Measurements from ENCODE around the gene RASGEF1C. TPM values are rescaled to one million over a fixed set of nuclear protein-coding genes. Genes with fewer than 3 reads are reported as not detected.

Gene RASGEF1C
- total and polyA plus RNA-seq, 10 of the 15 experiments (the other 5 are each of a cell fraction or from before 2014, with no cell fraction given): not detected

- Histone ChIP-seq H2AFZ (ENCODE audit: control insufficient read depth, low read depth, low read length) (no peak overlapping the region), H3K4me1 (ENCODE audit: control insufficient read depth, insufficient read depth, low read length) (no peaks in the 10 kb centered on the region), H3K79me2 (ENCODE audit: control insufficient read depth, insufficient read depth, low read length) (no peaks in the 10 kb centered on the region), H4K20me1 (ENCODE audit: control insufficient read depth, insufficient read depth) (no peaks in the 10 kb centered on the region), H3K9me3 (replicated peaks; ENCODE audit: control insufficient read depth, insufficient read depth, low read length) (no peaks in the 10 kb centered on the region; the same call in 2 of the 3 replicates), H3K27ac (ENCODE audit: control insufficient read depth, insufficient read depth) (no peak overlapping the region), H3K36me3 (ENCODE audit: control insufficient read depth in 2 of 2, insufficient read depth in 2 of 2, low read length in 1 of 2) (no peaks in the 10 kb centered on the region), H3K9ac (ENCODE audit: control insufficient read depth, insufficient read depth, low read length) (no peak overlapping the region), H3K27me3 (replicated peaks in 1 of 2; ENCODE audit: control insufficient read depth in 2 of 2, insufficient read depth in 2 of 2, low read length in 1 of 2) (no peaks in the 10 kb centered on the region), H3K4me2 (ENCODE audit: control insufficient read depth, insufficient read depth) (no peak overlapping the region), H3K4me3 (no peak overlapping the region)
- ChIA-PET RAD21 (ENCODE audit: unreplicated experiment) (no interaction called here), CTCF (interaction anchor here (0.6 kb wide), 1 partner anchor 504 kb away, joined by 3 read pairs; no protein-coding TSS in a partner anchor), POLR2A (no interaction called here), SMC1A (ENCODE audit: uncharacterized antibody, unreplicated experiment) (no interaction called here)
- intact Hi-C loops (cut with micrococcal nuclease; ENCODE audit: unreplicated experiment): no loop called here
- ATAC-seq (no peak), FAIRE-seq (no peak), DNase-seq (ENCODE audit: low read depth, low spot score) (no peak)
- 31% methylated on average over 23 of the region's 23 CpGs for WGBS (ENCODE audit: insufficient coverage, insufficient replicate concordance, low lambda C conversion rate, missing lambda C conversion rate)
- in situ Hi-C loops (cut with MboI): no loop called here
- BruUV-seq (replicated peaks): no TSS peak
- no peak for TF ChIP-seq CEBPZ (IDR thresholded peaks at IDR 0.05; ENCODE audit: low read depth, low read length)
- no peak for TF ChIP-seq KAT2A (conservative IDR thresholded peaks at IDR 0.05; ENCODE audit: control insufficient read depth, low read depth, low read length)
- TF ChIP-seq TCF12 (IDR thresholded peaks at IDR 0.05; ENCODE audit: low read depth, low read length): no peak
- no peak for TF ChIP-seq LARP7 (IDR thresholded peaks at IDR 0.05)
- TF ChIP-seq HSF1 (IDR thresholded peaks at IDR 0.05; ENCODE audit: low read depth, low read length): no peak
- no peak for TF ChIP-seq NR2C1 (IDR thresholded peaks at IDR 0.05)
- TF ChIP-seq PAX8 (IDR thresholded peaks at IDR 0.05): no peak
- no peak for TF ChIP-seq TBL1XR1 (IDR thresholded peaks at IDR 0.05; ENCODE audit: low read depth, low read length)
- TF ChIP-seq BMI1 (IDR thresholded peaks at IDR 0.05; ENCODE audit: borderline replicate concordance): no peak
- no peak for TF ChIP-seq POLR2A (IDR thresholded peaks at IDR 0.05; ENCODE audit: low read depth, low read length)
- no peak for TF ChIP-seq SMARCA5 (IDR thresholded peaks at IDR 0.05)
- no peak for TF ChIP-seq BCLAF1 (IDR thresholded peaks at IDR 0.05)
- no peak for TF ChIP-seq NR2F1 (conservative IDR thresholded peaks at IDR 0.05)
- TF ChIP-seq TARDBP (IDR thresholded peaks at IDR 0.05; ENCODE audit: borderline replicate concordance): no peak
- TF ChIP-seq SRF (IDR thresholded peaks at IDR 0.05; ENCODE audit: low read depth in 2 of 2, low read length in 2 of 2): no peak
- TF ChIP-seq CREM (IDR thresholded peaks at IDR 0.05; ENCODE audit: low read depth): no peak
- no peak for TF ChIP-seq CBFB (IDR thresholded peaks at IDR 0.05; ENCODE audit: low read depth)
- TF ChIP-seq CHD1 (IDR thresholded peaks at IDR 0.05; ENCODE audit: low read depth, low read length): no peak
Observed at GRCh38 chr5:180179442-180180420, 29.3 kb downstream of the RASGEF1C start.

All from GM12878 (cell line).